HepG2 (cell line): ENCODE results near the gene TREH. TPM values are rescaled to one million over a fixed set of nuclear protein-coding genes. Genes with fewer than 3 reads are reported as not detected.

Experiments used
- ATF7-NPFF ChIP-seq: sonication (generic); formaldehyde crosslinking; IDR thresholded peaks from 2 replicates; pipeline ENCODE4 v1.8.1; 2023; ENCODE audit warnings: mild to moderate bottlenecking, low read depth, missing genetic modification reagents, moderate library complexity
- BCLAF1 ChIP-seq: fragments of 450-650 bp; IDR thresholded peaks from 2 replicates; pipeline ENCODE4 v1.6.1; 2017; ENCODE audit warnings: mild to moderate bottlenecking
- CEBPB ChIP-seq: IDR thresholded peaks from 2 replicates; pipeline ENCODE4 v1.6.1; 2011; ENCODE audit warnings: low read depth, low read length, improper control_type of control experiment, borderline replicate concordance
- EED ChIP-seq: sonication (generic); formaldehyde crosslinking; IDR thresholded peaks from 2 replicates; pipeline ENCODE4 v1.5.0; 2020; ENCODE audit warnings: mild to moderate bottlenecking, missing genetic modification reagents
- EHMT2 ChIP-seq: fragments of 200-600 bp; sonication (generic); IDR thresholded peaks from 2 replicates; pipeline ENCODE4 v1.7.0; 2017; ENCODE audit warnings: antibody characterized with exemption, low read depth, low read length, borderline replicate concordance
- ERF ChIP-seq: IDR thresholded peaks from 2 replicates; pipeline ENCODE4 v1.6.1; 2018; ENCODE audit warnings: missing biosample characterization, missing genetic modification reagents
- IKZF1 ChIP-seq: fragments of 450-650 bp; IDR thresholded peaks from 2 replicates; pipeline ENCODE4 v1.7.1; 2016
- IRF9 ChIP-seq: sonication (generic); formaldehyde crosslinking; IDR thresholded peaks from 2 replicates; pipeline ENCODE4 v1.8.0; 2022; ENCODE audit warnings: missing genetic modification reagents, mild to moderate bottlenecking, borderline replicate concordance
- KLF9 ChIP-seq: IDR thresholded peaks from 2 replicates; pipeline ENCODE4 v1.6.1; 2016; ENCODE audit warnings: low read depth
- MAFG ChIP-seq: sonication (generic); formaldehyde crosslinking; IDR thresholded peaks from 2 replicates; pipeline ENCODE4 v1.5.1; 2020; ENCODE audit warnings: mild to moderate bottlenecking, missing genetic modification reagents
- MLLT10 ChIP-seq: sonication (generic); formaldehyde crosslinking; IDR thresholded peaks from 2 replicates; pipeline ENCODE4 v1.4.0; 2020; ENCODE audit warnings: missing genetic modification reagents
- NCOA5 ChIP-seq: sonication (generic); formaldehyde crosslinking; IDR thresholded peaks from 2 replicates; pipeline ENCODE4 v1.4.0; 2020; ENCODE audit warnings: missing genetic modification reagents
- POLR2AphosphoS5 ChIP-seq: IDR thresholded peaks from 2 replicates; pipeline ENCODE4 v1.6.1; 2012; ENCODE audit warnings: low read depth, low read length
- SMAD9 ChIP-seq: sonication (generic); formaldehyde crosslinking; IDR thresholded peaks from 2 replicates; pipeline ENCODE4 v1.5.1; 2020; ENCODE audit warnings: mild to moderate bottlenecking, missing genetic modification reagents
- STAT6 ChIP-seq: sonication (generic); formaldehyde crosslinking; IDR thresholded peaks from 2 replicates; pipeline ENCODE4 v1.4.0; 2020; ENCODE audit warnings: missing genetic modification reagents, mild to moderate bottlenecking, borderline replicate concordance
- TFAP4 ChIP-seq: sonication (generic); IDR thresholded peaks from 2 replicates; pipeline ENCODE4 v1.6.1; 2016; ENCODE audit warnings: low read depth, borderline replicate concordance
- ZNF547 ChIP-seq: sonication (generic); formaldehyde crosslinking; IDR thresholded peaks from 2 replicates; pipeline ENCODE4 v1.5.1; 2020; ENCODE audit warnings: mild to moderate bottlenecking, missing genetic modification reagents
- ZNF567 ChIP-seq: sonication (generic); formaldehyde crosslinking; IDR thresholded peaks from 2 replicates; pipeline ENCODE4 v1.8.1; 2023; ENCODE audit warnings: mild to moderate bottlenecking, missing genetic modification reagents, borderline replicate concordance
- ZNF674 ChIP-seq: sonication (generic); formaldehyde crosslinking; IDR thresholded peaks from 2 replicates; pipeline ENCODE4 v1.5.0; 2020; ENCODE audit warnings: low read depth, mild to moderate bottlenecking, missing genetic modification reagents
- ZNF740 ChIP-seq: sonication (generic); formaldehyde crosslinking; IDR thresholded peaks from 2 replicates; pipeline ENCODE4 v1.4.0; 2020; ENCODE audit warnings: missing genetic modification reagents
- ZNF788 ChIP-seq: sonication (generic); formaldehyde crosslinking; IDR thresholded peaks from 2 replicates; pipeline ENCODE4 v1.5.0; 2020; ENCODE audit warnings: mild to moderate bottlenecking, missing genetic modification reagents, borderline replicate concordance
- ZNF790 ChIP-seq: sonication (generic); formaldehyde crosslinking; IDR thresholded peaks from 2 replicates; pipeline ENCODE4 v1.8.0; 2022; ENCODE audit warnings: missing genetic modification reagents, mild to moderate bottlenecking, borderline replicate concordance
- ZSCAN22 ChIP-seq: sonication (generic); formaldehyde crosslinking; IDR thresholded peaks from 2 replicates; pipeline ENCODE4 v1.4.0; 2020; ENCODE audit warnings: mild to moderate bottlenecking, missing genetic modification reagents
- ZSCAN9 ChIP-seq: IDR thresholded peaks from 2 replicates; pipeline ENCODE4 v1.6.1; 2016; ENCODE audit warnings: borderline replicate concordance
- polyA plus RNA-seq, 8 experiments: library from polyadenylated mRNA; depleted of rRNA in 3 of 8; stranded (reverse) in 7 of 8; unstranded in 1 of 8; fragments of >200 nt; fragmentation: Illumina TruSeq in 4 of 8; extraction: Trizol in 4 of 8; gene quantifications; 2 replicates each; pipeline versions ENCODE4 v1.2.1 to v1.2.3, GENCODE V29; 2011 to 2016; ENCODE audit warnings: low read depth in 4 of 8, missing spikeins in 1 of 8, mixed read lengths in 1 of 8; ENCODE audit not compliant: insufficient read depth in 1 of 8
- total RNA-seq, 5 experiments: library from RNA; depleted of rRNA; stranded (reverse); fragments of >200 nt; fragmentation: Illumina TruSeq; extraction: Trizol; gene quantifications; 2 replicates each; pipeline ENCODE4 v1.2.3, GENCODE V29; 2016; ENCODE audit warnings: low read depth in 1 of 5

TREH gene
- total and polyA plus RNA-seq, 2 of the 13 experiments (the other 11 are each of a cell fraction or from before 2014, with no cell fraction given), result 0.53 to 0.86 TPM

GRCh38 chr11:118621071-118621783 is 58.2 kb downstream of the TREH start (continued):
- TF ChIP-seq ZNF674 (no peak), ERF (CRISPR knock-in tag) (no peak; the same call in 1 of the 2 replicates), ZNF547 (no peak), POLR2AphosphoS5 (peak; percentile 9; the same call in 1 of the 2 replicates), STAT6 (CRISPR knock-in tag) (no peak), ZNF790 (CRISPR knock-in tag) (no peak), ZNF788 (CRISPR knock-in tag) (no peak), EED (no peak), ZSCAN9 (CRISPR knock-in tag) (no peak), NCOA5 (CRISPR knock-in tag) (no peak), CEBPB (no peak), ZNF740 (CRISPR knock-in tag) (peak; percentile 48; the same call in 1 of the 2 replicates), TFAP4 (no peak), ZNF567 (no peak), BCLAF1 (no peak), MAFG (CRISPR knock-in tag) (no peak), EHMT2 (no peak), SMAD9 (CRISPR knock-in tag) (no peak), IRF9 (CRISPR knock-in tag) (no peak), MLLT10 (CRISPR knock-in tag) (no peak), IKZF1 (no peak), ATF7-NPFF (CRISPR knock-in tag) (no peak), KLF9 (CRISPR knock-in tag) (no peak), ZSCAN22 (CRISPR knock-in tag) (0 out of 2 replicates have a peak, but pooled peaks have one; percentile 2)
